Measurements from ENCODE around the gene SHMT1.

DNA sequence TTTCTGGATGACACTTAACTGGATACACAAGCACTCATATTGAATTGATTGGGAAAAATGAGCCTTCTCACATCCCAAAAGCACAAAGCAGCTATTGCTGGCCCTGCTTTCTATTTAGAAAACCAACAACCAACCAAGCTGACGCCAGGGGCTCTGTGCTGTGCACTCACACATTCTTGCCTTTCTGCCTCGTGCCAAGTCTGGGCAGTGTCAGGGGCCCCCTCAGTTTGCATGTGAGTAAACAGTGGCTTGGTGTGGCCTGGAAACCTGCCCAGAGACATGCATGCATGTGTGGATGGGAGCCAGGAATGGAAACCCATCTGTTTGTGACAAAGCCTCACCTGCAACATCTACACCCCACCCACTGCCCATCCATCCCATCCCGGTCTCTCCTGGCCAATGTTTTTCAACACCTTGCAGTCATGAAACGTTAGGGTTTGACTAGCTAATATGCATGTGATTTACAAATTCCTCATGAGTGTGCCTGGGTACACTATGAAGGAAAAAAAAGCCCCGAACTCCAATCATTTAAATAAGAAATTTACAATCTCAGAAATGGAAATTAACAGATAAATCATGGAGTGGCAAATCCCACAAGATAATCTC, 82.5 kb downstream of the SHMT1 start:
- TF ChIP-seq, protein P1, sequence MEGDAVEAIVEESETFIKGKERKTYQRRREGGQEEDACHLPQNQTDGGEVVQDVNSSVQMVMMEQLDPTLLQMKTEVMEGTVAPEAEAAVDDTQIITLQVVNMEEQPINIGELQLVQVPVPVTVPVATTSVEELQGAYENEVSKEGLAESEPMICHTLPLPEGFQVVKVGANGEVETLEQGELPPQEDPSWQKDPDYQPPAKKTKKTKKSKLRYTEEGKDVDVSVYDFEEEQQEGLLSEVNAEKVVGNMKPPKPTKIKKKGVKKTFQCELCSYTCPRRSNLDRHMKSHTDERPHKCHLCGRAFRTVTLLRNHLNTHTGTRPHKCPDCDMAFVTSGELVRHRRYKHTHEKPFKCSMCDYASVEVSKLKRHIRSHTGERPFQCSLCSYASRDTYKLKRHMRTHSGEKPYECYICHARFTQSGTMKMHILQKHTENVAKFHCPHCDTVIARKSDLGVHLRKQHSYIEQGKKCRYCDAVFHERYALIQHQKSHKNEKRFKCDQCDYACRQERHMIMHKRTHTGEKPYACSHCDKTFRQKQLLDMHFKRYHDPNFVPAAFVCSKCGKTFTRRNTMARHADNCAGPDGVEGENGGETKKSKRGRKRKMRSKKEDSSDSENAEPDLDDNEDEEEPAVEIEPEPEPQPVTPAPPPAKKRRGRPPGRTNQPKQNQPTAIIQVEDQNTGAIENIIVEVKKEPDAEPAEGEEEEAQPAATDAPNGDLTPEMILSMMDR (IDR thresholded peaks at IDR 0.05), result no peak
- TF ChIP-seq POLR2A (IDR thresholded peaks at IDR 0.05), result no peak

All from Peyer's patch (tissue), 4 donors.